H9 (cell line): Measurements from ENCODE around the gene ARHGEF6. TPM values are rescaled to one million over a fixed set of nuclear protein-coding genes. Genes with fewer than 3 reads are reported as not detected.
"Not testable (repeated sequence)": the region's sequence is repeated elsewhere in the genome, so short reads cannot be mapped to it uniquely, and the experiment has no call there.

Experiments
- DNase-seq: peaks from one replicate; pipeline ENCODE4 v3.0.0-alpha.2; 2017
- H2AFZ ChIP-seq: one replicate; pipeline ENCODE4 v1.6.1; 2013; ENCODE audit warnings: mild to moderate bottlenecking, low read length, control low read depth, moderate library complexity
- H2AK5ac ChIP-seq: 2 replicates; pipeline ENCODE4 v1.6.1; 2013; ENCODE audit warnings: low read length, control low read depth, mixed read lengths; ENCODE audit not compliant: insufficient read length
- H2BK120ac ChIP-seq: one replicate; pipeline ENCODE4 v1.6.1; 2013; ENCODE audit warnings: low read depth, mild to moderate bottlenecking, low read length, control low read depth, inconsistent platforms; ENCODE audit not compliant: poor library complexity, severe bottlenecking
- H2BK12ac ChIP-seq: 2 replicates; pipeline ENCODE4 v1.6.1; 2013; ENCODE audit warnings: low read length, control low read depth, mixed read lengths, low read depth; ENCODE audit not compliant: insufficient read length
- H2BK15ac ChIP-seq: 2 replicates; pipeline ENCODE4 v1.6.1; 2013; ENCODE audit warnings: low read depth, low read length, control low read depth
- H2BK20ac ChIP-seq: one replicate; pipeline ENCODE4 v1.6.1; 2013; ENCODE audit warnings: low read depth, mild to moderate bottlenecking, low read length, control low read depth, inconsistent platforms; ENCODE audit not compliant: poor library complexity, severe bottlenecking
- H2BK5ac ChIP-seq: 2 replicates; pipeline ENCODE4 v1.6.1; 2013; ENCODE audit warnings: low read length, control low read depth, mixed read lengths; ENCODE audit not compliant: insufficient read length
- H3K14ac ChIP-seq: 2 replicates; pipeline ENCODE4 v1.6.1; 2013; ENCODE audit warnings: low read length, control low read depth; ENCODE audit not compliant: insufficient read depth
- H3K18ac ChIP-seq: 2 replicates; pipeline ENCODE4 v1.6.1; 2013; ENCODE audit warnings: low read depth, mild to moderate bottlenecking, mixed read lengths, low read length, control low read depth; ENCODE audit not compliant: insufficient read length
- H3K23ac ChIP-seq: 2 replicates; pipeline ENCODE4 v1.6.1; 2013; ENCODE audit warnings: low read length, control low read depth, mixed read lengths, low read depth; ENCODE audit not compliant: insufficient read length
- H3K23me2 ChIP-seq: 2 replicates; pipeline ENCODE4 v1.6.1; 2013; ENCODE audit warnings: low read depth, mild to moderate bottlenecking, mixed read lengths, low read length, control low read depth; ENCODE audit not compliant: insufficient read length, poor library complexity, severe bottlenecking
- H3K27ac ChIP-seq: 2 replicates; pipeline ENCODE4 v1.5.1; 2013; ENCODE audit warnings: low read length, control low read depth, mixed read lengths, low read depth; ENCODE audit not compliant: insufficient read length
- H3K27me3 ChIP-seq: 2 replicates; pipeline ENCODE4 v1.6.1; 2013; ENCODE audit warnings: low read length, control low read depth, inconsistent platforms; ENCODE audit not compliant: insufficient read depth
- H3K4ac ChIP-seq: 2 replicates; pipeline ENCODE4 v1.6.1; 2013; ENCODE audit warnings: low read depth, mild to moderate bottlenecking, control low read depth, inconsistent platforms, low read length, moderate library complexity
- H3K4me1 ChIP-seq: 2 replicates; pipeline ENCODE4 v1.6.1; 2013; ENCODE audit warnings: low read length, control low read depth, inconsistent platforms; ENCODE audit not compliant: insufficient read depth
- H3K4me2 ChIP-seq: 2 replicates; pipeline ENCODE4 v1.6.1; 2013; ENCODE audit warnings: low read length, control low read depth, mixed read lengths; ENCODE audit not compliant: insufficient read length, insufficient read depth
- H3K56ac ChIP-seq: 2 replicates; pipeline ENCODE4 v1.6.1; 2013; ENCODE audit warnings: low read depth, mild to moderate bottlenecking, mixed read lengths, low read length, control low read depth; ENCODE audit not compliant: insufficient read length
- H3K79me1 ChIP-seq: 2 replicates; pipeline ENCODE4 v1.6.1; 2013; ENCODE audit warnings: low read depth, mild to moderate bottlenecking, moderate library complexity, low read length, control low read depth, inconsistent platforms; ENCODE audit not compliant: insufficient read depth, poor library complexity, severe bottlenecking
- H3K79me2 ChIP-seq: 2 replicates; pipeline ENCODE4 v1.6.1; 2013; ENCODE audit warnings: low read length, control low read depth, inconsistent platforms; ENCODE audit not compliant: insufficient read depth
- H3K9ac ChIP-seq: 2 replicates; pipeline ENCODE4 v1.6.1; 2013; ENCODE audit warnings: low read length, control low read depth, mixed read lengths; ENCODE audit not compliant: insufficient read length; ENCODE audit errors: extremely low read depth
- H3K9me3 ChIP-seq: one replicate; pipeline ENCODE4 v1.6.1; 2013; ENCODE audit warnings: low read depth, low read length, inconsistent platforms; ENCODE audit not compliant: control insufficient read depth
- H3T11ph ChIP-seq: one replicate; pipeline ENCODE4 v1.6.1; 2013; ENCODE audit warnings: mild to moderate bottlenecking, low read length, control low read depth, inconsistent platforms
- H4K20me1 ChIP-seq: one replicate; pipeline ENCODE4 v1.6.1; 2013; ENCODE audit not compliant: control insufficient read depth, insufficient read length, insufficient read depth
- H4K5ac ChIP-seq: 2 replicates; pipeline ENCODE4 v1.6.1; 2013; ENCODE audit warnings: low read depth, mild to moderate bottlenecking, mixed read lengths, low read length, control low read depth; ENCODE audit not compliant: insufficient read length
- H4K8ac ChIP-seq: replicated peaks from 2 replicates; pipeline ENCODE4 v1.6.1; 2013; ENCODE audit warnings: low read length, control low read depth, mixed read lengths, low read depth; ENCODE audit not compliant: insufficient read length
- H4K91ac ChIP-seq: 2 replicates; pipeline ENCODE4 v1.6.1; 2013; ENCODE audit warnings: low read depth, mild to moderate bottlenecking, moderate library complexity, mixed read lengths, low read length, control low read depth; ENCODE audit not compliant: insufficient read length
- H3K27ac Mint-ChIP-seq, 3 experiments: 2 replicates in 2 of 3; 3 replicates in 1 of 3; pipeline ENCODE4 v1.8.0; 2020 to 2021; ENCODE audit warnings: mixed read lengths in 3 of 3, mild to moderate bottlenecking in 1 of 3, moderate library complexity in 1 of 3
- H3K27me3 Mint-ChIP-seq: 2 replicates; pipeline ENCODE4 v1.8.0; 2021; ENCODE audit warnings: low read depth, mild to moderate bottlenecking, moderate library complexity, mixed read lengths
- H3K36me3 Mint-ChIP-seq, 3 experiments: 2 replicates in 2 of 3; 3 replicates in 1 of 3; pipeline ENCODE4 v1.8.0; 2020 to 2021; ENCODE audit warnings: low read depth in 3 of 3, mixed read lengths in 3 of 3; ENCODE audit not compliant: insufficient read depth in 1 of 3
- H3K4me1 Mint-ChIP-seq, 2 experiments: 2 replicates each; pipeline ENCODE4 v1.8.0; 2020; ENCODE audit warnings: mixed read lengths in 2 of 2
- H3K4me3 Mint-ChIP-seq, 2 experiments: 2 replicates in 1 of 2; 3 replicates in 1 of 2; pipeline ENCODE4 v1.8.0; 2020 to 2021; ENCODE audit warnings: mild to moderate bottlenecking in 2 of 2, mixed read lengths in 2 of 2, moderate library complexity in 1 of 2
- H3K9me3 Mint-ChIP-seq, 2 experiments: 2 replicates in 1 of 2; 3 replicates in 1 of 2; pipeline ENCODE4 v1.8.0; 2020; ENCODE audit warnings: mild to moderate bottlenecking in 2 of 2, mixed read lengths in 2 of 2, moderate library complexity in 1 of 2
- CTCF ChIP-seq: fragments of 200-600 bp; sonication (generic); conservative IDR thresholded peaks from 3 replicates; pipeline ENCODE4 v1.8.0; 2021; ENCODE audit warnings: antibody characterized with exemption, mild to moderate bottlenecking
- WGBS: extraction: QIAGEN DNeasy Blood & Tissue Kit; methylation state at CpG from one replicate; pipeline ENCODE4 v1.1.7; 2013; ENCODE audit warnings: missing lambda C conversion rate, low lambda C conversion rate, mixed read lengths; ENCODE audit not compliant: insufficient read length; ENCODE audit errors: extremely low coverage; 5-methylcytosine and 5-hydroxymethylcytosine counted together
- total RNA-seq: library from RNA; stranded (reverse); gene quantifications from 2 replicates; pipeline ENCODE4 v1.2.1, GENCODE V29; 2021

Gene ARHGEF6
- total RNA-seq, 1 experiment from 2014 or later, result 3.6 TPM

- H3K4me1 Mint-ChIP-seq, result peaks cover under 1 to 3% of the 10 kb centered on the region in 2 experiments; a peak in 2 of 4 replicates
- H3K56ac ChIP-seq, result no peak overlapping the region
- H2BK5ac ChIP-seq, result no peak overlapping the region
- no peak overlapping the region for H2BK12ac ChIP-seq
- H3K18ac ChIP-seq, result no peak overlapping the region
- no peaks in the 10 kb centered on the region for H3K79me1 ChIP-seq
- H4K91ac ChIP-seq, result no peak overlapping the region
- H3K23me2 ChIP-seq, result no peaks in the 10 kb centered on the region
- H3K23ac ChIP-seq, result no peak overlapping the region
- H3K27ac ChIP-seq, result no peak overlapping the region
- no peaks in the 10 kb centered on the region for H4K20me1 ChIP-seq
- H3K9me3 ChIP-seq, result peaks cover 2% of the 10 kb centered on the region
- no peak overlapping the region for H3K4ac ChIP-seq
- H3K9ac ChIP-seq, result no peak overlapping the region
- H2BK15ac ChIP-seq, result no peak overlapping the region
- H2AFZ ChIP-seq, result no peak overlapping the region
- no peak overlapping the region for H3K4me2 ChIP-seq
- no peak overlapping the region for H4K5ac ChIP-seq
- H3K36me3 Mint-ChIP-seq, result no peaks in the 10 kb centered on the region; a peak in 1 of 7 replicates
- H3K9me3 Mint-ChIP-seq, result peaks cover 50 to 60% of the 10 kb centered on the region in 2 experiments
- no peak for DNase-seq
- no CpG with 5 or more reads among the region's 2 CpGs for WGBS
- H4K8ac ChIP-seq, result no peak overlapping the region
- H2AK5ac ChIP-seq, result no peak overlapping the region
- no peak overlapping the region for H3T11ph ChIP-seq
- no peaks in the 10 kb centered on the region for H3K27me3 Mint-ChIP-seq
- H2BK120ac ChIP-seq, result no peak overlapping the region
- no peak overlapping the region for H3K14ac ChIP-seq
- no peak overlapping the region for H2BK20ac ChIP-seq
- no peak overlapping the region for H3K4me3 Mint-ChIP-seq
- H3K79me2 ChIP-seq, result no peaks in the 10 kb centered on the region
- H3K4me1 ChIP-seq, result no peaks in the 10 kb centered on the region
- H3K27ac Mint-ChIP-seq, result no peak overlapping the region
- no peaks in the 10 kb centered on the region for H3K27me3 ChIP-seq
- no peak for TF ChIP-seq CTCF
Observed at GRCh38 chrX:136773648-136774047, 7.1 kb downstream of the ARHGEF6 start.

GRCh38 chrX:136771869-136772268 is 8.9 kb downstream of the ARHGEF6 start:
- H3K27me3 ChIP-seq, H4K5ac ChIP-seq, H2BK20ac ChIP-seq, H3K36me3 Mint-ChIP-seq, H2BK5ac ChIP-seq, H3K27me3 Mint-ChIP-seq, H3K9ac ChIP-seq, H2AFZ ChIP-seq, H3K23ac ChIP-seq, H2BK12ac ChIP-seq, H3K4ac ChIP-seq, H2BK15ac ChIP-seq, H2AK5ac ChIP-seq, H3K56ac ChIP-seq, H2BK120ac ChIP-seq, H3K9me3 ChIP-seq, H3K4me2 ChIP-seq, H3K27ac Mint-ChIP-seq, H3K79me1 ChIP-seq, H4K8ac ChIP-seq, H3T11ph ChIP-seq, H3K4me1 ChIP-seq, H3K18ac ChIP-seq, DNase-seq, H4K91ac ChIP-seq, H3K27ac ChIP-seq, H4K20me1 ChIP-seq, H3K14ac ChIP-seq, H3K79me2 ChIP-seq, H3K23me2 ChIP-seq, H3K4me1 Mint-ChIP-seq, H3K4me3 Mint-ChIP-seq: not testable (repeated sequence)
- no CpG with 5 or more reads among the region's 2 CpGs for WGBS
- H3K9me3 Mint-ChIP-seq, result peaks cover 54 to 57% of the 10 kb centered on the region in 2 experiments
